Retinal pigment epithelial cell (primary cell): ENCODE measurements around the gene EXOC6B.
A peak's percentile ranks its signal among the peaks of the same experiment; 100 is the strongest.

Source experiments
- DNase-seq: peaks from one replicate; pipeline ENCODE4 v3.0.0-alpha.2; 2010; ENCODE audit warnings: low read depth
- H3K4me3 ChIP-seq: 2 replicates; pipeline ENCODE4 v1.5.1; 2011; ENCODE audit warnings: mild to moderate bottlenecking, low read length, control low read depth, moderate library complexity
- TF ChIP-seq, protein P1 (sequence below): conservative IDR thresholded peaks from 2 replicates; pipeline ENCODE4 v1.5.1; 2011; ENCODE audit warnings: low read depth, low read length, control low read depth, inconsistent platforms

EXOC6B gene

DNA sequence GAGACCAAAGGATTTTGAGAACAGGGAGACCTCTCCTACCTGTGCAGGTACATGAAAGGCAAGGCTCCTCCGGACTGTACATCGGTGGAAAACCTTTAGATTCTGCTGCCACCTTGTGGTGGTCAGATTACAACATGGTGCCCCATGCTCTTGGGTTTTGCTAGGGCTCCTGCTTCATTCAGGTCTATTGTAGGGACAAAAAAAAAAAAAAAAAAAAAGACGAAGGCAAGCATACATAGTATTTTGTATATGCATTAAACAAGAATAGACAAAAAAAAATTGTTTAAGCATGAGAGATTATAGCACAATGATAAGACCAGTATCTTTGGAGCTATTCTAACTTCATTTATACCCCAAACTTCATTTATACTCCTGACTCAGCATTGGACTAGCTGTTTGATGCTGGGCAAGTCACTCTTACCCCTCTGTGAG lies 34.0 kb upstream of the EXOC6B start:
- no peak overlapping the region for H3K4me3 ChIP-seq
- no peak for DNase-seq
- TF ChIP-seq, protein P1, sequence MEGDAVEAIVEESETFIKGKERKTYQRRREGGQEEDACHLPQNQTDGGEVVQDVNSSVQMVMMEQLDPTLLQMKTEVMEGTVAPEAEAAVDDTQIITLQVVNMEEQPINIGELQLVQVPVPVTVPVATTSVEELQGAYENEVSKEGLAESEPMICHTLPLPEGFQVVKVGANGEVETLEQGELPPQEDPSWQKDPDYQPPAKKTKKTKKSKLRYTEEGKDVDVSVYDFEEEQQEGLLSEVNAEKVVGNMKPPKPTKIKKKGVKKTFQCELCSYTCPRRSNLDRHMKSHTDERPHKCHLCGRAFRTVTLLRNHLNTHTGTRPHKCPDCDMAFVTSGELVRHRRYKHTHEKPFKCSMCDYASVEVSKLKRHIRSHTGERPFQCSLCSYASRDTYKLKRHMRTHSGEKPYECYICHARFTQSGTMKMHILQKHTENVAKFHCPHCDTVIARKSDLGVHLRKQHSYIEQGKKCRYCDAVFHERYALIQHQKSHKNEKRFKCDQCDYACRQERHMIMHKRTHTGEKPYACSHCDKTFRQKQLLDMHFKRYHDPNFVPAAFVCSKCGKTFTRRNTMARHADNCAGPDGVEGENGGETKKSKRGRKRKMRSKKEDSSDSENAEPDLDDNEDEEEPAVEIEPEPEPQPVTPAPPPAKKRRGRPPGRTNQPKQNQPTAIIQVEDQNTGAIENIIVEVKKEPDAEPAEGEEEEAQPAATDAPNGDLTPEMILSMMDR: peak; percentile 75

DNA sequence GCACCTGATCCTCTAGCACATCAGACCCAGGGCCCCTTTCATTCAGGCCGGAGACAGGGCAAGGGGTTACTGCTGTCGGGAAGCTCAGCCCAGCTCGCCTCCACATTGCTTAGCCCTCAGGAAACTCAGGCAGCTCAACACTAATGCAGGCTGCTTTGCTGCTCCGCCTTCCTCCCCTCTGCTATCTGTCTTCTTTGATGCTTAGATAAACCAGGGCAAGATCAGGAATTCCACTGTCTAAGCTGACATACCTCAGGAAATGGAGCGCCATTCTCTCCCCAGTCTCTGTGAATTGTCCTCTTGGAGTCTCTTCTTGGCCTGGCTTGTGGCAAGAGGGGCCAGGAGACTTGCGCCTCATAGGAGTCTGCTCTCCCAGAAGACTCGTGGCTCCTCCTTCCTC lies 25.5 kb upstream of the EXOC6B start:
- H3K4me3 ChIP-seq: no peak overlapping the region
- TF ChIP-seq, protein P1: no peak
- DNase-seq: no peak

DNA sequence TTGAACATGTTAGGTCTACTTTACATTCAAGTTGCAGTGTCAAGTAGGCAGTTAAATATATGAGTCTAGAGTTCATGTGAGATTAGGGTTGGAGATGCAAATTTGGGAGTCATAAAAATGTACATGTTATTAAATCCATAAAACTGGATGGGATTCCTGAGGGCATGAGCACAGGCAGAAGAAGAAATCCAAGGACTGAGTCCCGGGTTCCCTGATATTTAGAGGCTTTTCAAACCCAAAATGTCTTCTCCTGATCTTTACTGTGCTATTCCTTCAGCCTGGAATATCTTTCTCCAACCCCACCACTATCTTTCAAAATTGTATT lies 23.3 kb upstream of the EXOC6B start:
- no peak for DNase-seq
- TF ChIP-seq, protein P1: no peak
- H3K4me3 ChIP-seq: no peak overlapping the region

DNA sequence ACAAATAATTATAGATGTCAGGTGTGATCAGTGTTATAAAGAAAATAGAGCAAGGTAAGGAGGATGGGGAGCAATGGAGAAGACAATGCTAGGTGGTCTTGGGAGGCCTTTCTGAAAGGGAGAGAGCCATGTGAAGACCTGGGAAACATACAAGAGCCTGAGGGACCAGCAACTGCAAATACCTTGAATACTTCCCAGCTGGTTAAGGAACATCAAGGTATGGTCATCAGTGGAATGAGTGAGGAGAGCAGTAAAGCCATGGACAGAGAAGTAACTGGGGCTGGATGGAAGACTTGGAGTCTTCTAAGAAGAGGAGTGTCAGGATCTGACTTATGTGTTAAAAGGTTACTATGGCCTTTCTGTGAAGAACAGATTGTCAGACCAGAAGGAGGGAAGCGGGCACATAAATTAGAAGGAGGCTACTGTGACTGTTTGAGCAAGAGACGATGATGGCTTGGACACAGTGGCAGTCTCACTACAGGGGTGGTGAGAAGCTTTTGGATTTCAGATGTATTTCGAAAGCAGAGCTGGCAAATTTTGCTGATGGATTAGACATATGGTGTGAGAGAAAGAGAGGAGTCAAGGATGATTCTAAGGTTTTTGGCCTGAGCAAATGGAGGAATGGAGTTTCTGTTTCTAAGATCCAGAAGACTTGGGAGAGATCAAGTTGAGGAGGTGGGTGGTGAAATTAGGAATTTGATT lies 22.8 kb upstream of the EXOC6B start:
- DNase-seq: no peak
- TF ChIP-seq, protein P1: no peak
- no peak overlapping the region for H3K4me3 ChIP-seq

DNA sequence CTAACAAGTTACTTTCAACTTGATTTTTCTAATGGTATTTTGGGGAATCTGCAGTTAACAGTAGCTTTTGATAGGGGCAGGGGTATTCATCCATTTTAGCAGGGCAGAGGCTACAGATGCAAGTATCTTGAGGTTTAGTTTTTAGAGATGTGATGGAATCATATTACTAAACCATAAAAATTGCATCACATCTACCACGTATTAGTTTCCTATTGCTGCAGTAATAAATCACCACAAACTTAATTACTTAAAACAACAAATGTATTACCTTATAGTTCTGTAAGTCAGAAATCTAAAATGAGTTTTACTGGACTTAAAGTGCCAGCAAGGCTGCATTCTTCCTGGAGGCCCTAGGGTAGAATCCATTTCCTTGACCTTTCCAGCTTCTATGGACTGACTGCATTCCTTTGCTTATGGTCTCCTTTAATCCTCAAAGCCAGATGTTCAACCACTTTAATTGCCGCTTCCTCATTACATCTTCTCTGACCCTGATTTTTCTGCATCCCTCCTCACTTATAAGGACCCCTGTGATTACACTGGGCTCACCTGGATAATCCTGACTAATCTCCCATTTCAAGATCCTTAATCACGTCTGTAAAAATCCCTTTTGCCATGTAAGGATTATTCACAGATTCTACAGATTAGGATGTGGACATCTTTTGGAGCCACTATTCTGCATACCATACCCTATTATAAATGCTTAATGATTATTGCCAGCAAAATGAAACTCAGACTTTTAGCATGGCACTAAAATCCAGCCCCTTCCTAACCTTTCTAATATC lies 21.9 kb upstream of the EXOC6B start:
- TF ChIP-seq, protein P1: no peak

DNA sequence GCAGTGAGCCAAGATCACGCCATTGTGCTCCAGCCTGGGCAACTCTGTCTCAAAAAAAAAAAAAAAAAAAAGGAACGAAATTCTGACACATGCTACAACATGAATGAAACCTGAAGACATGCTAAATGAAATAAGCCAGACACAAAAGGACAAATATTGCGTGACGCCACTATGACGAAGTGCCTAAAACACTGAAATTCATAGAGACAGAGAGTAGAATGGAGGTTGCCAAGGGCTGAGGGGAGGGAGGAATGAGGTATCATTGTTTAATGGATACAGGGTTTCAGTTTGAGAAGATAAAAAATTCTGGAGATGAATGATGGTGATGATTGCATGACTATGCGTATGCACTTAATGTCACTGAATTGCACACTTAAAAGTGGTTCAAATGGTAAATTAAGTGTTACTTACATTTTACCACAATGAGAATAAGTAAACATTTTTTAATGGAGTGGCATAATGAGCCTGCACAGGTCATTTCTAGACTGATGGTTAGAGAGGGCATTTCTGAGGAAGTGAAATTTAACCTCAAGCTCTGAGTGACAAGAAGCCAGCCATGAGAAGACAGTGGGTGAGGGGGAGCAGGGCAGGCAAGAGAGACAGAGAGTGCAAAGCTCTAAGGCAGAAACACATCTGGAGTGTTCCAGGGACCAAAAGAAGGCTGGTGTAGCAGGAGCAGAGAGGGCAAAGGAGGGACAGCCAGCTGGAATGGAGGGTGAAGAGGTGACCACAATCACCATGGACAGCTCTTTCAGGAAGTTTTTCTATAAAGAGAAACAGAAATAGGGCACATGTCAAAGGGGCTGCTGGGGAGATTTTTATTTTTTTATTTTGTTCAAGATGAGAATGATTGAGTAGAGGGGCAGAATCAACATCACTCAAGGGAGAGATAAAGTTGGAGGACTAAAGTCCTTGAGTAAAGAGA lies 20.6 kb upstream of the EXOC6B start:
- no peak for DNase-seq
- TF ChIP-seq, protein P1: no peak
- no peak overlapping the region for H3K4me3 ChIP-seq

More for the DNA sequence above, 21.9 kb upstream of the EXOC6B start:
- DNase-seq: no peak
- no peak overlapping the region for H3K4me3 ChIP-seq
